ENCODE results near the gene DDX27. TPM values are rescaled to one million over a fixed set of nuclear protein-coding genes. Genes with fewer than 3 reads are reported as not detected.

The DDX27 gene
- total and polyA plus RNA-seq, 2 of the 13 experiments (the other 11 are each of a cell fraction or from before 2014, with no cell fraction given): 42.6 to 72.8 TPM

- TF ChIP-seq ZFX (CRISPR knock-in tag; IDR thresholded peaks at IDR 0.05; ENCODE audit: low read depth) (peak; percentile 49; the same call in 1 of the 2 replicates), HMGXB3 (CRISPR knock-in tag; IDR thresholded peaks at IDR 0.05; ENCODE audit: borderline replicate concordance) (peak; percentile 72; the same call in 1 of the 2 replicates), ZNF264 (CRISPR knock-in tag; IDR thresholded peaks at IDR 0.05) (peak; percentile 59; the same call in 1 of the 2 replicates), TFDP1 (CRISPR knock-in tag; IDR thresholded peaks at IDR 0.05; ENCODE audit: borderline replicate concordance) (peak; percentile 87; the same call in 1 of the 2 replicates), NR2C2 (CRISPR knock-in tag; IDR thresholded peaks at IDR 0.05; ENCODE audit: borderline replicate concordance) (no peak), ELF4 (CRISPR knock-in tag; IDR thresholded peaks at IDR 0.05; ENCODE audit: borderline replicate concordance) (no peak), IRX3 (CRISPR knock-in tag; IDR thresholded peaks at IDR 0.05; ENCODE audit: borderline replicate concordance, low read depth) (no peak), ZNF609 (CRISPR knock-in tag; IDR thresholded peaks at IDR 0.05; ENCODE audit: borderline replicate concordance) (no peak), TIGD3 (CRISPR knock-in tag; IDR thresholded peaks at IDR 0.05; ENCODE audit: borderline replicate concordance) (no peak), SAFB2 (CRISPR knock-in tag; IDR thresholded peaks at IDR 0.05; ENCODE audit: borderline replicate concordance, low read depth) (no peak), ZNF333 (CRISPR knock-in tag; IDR thresholded peaks at IDR 0.05; ENCODE audit: borderline replicate concordance) (no peak), ZNF101 (CRISPR knock-in tag; IDR thresholded peaks at IDR 0.05; ENCODE audit: borderline replicate concordance, low read depth) (no peak), MXI1 (IDR thresholded peaks at IDR 0.05; ENCODE audit: borderline replicate concordance, low read depth, low read length) (peak; percentile 72; the same call in 1 of the 3 replicates), POLR2G (IDR thresholded peaks at IDR 0.05; ENCODE audit: low read depth, low read length) (no peak), ZNF382 (CRISPR knock-in tag; IDR thresholded peaks at IDR 0.05; ENCODE audit: borderline replicate concordance) (no peak), ZNF576 (CRISPR knock-in tag; IDR thresholded peaks at IDR 0.05) (no peak)
Measured at GRCh38 chr20:49216991-49217578, 2.1 kb upstream of the DDX27 start (continued).
